Neural cell (in vitro differentiated cells): ENCODE measurements around the gene CCDC33. TPM values are rescaled to one million over a fixed set of nuclear protein-coding genes. Genes with fewer than 3 reads are reported as not detected.

Source experiments
- H2AFZ ChIP-seq: fragments of 200-600, 300-800 bp; sonication (generic), shearing (Covaris generic); 2 replicates; pipeline ENCODE4 v1.6.0; 2014; ENCODE audit warnings: low read depth, mild to moderate bottlenecking, antibody characterized with exemption, low read length, moderate library complexity
- H3F3A ChIP-seq: fragments of 200-600 bp; shearing (Covaris generic); 2 replicates; pipeline ENCODE4 v1.6.1; 2016; ENCODE audit warnings: mild to moderate bottlenecking, moderate library complexity, mixed read lengths, antibody characterized with exemption, low read length; ENCODE audit not compliant: insufficient read depth, poor library complexity, severe bottlenecking
- H3K27ac ChIP-seq: fragments of 200-600, 300-800 bp; sonication (generic), shearing (Covaris generic); 2 replicates; pipeline ENCODE4 v1.5.1; 2014; ENCODE audit warnings: mild to moderate bottlenecking, low read length, moderate library complexity
- H3K27me3 ChIP-seq: fragments of 300-800, 200-600 bp; sonication (generic), shearing (Covaris generic); 2 replicates; pipeline ENCODE4 v1.6.0; 2014; ENCODE audit warnings: mild to moderate bottlenecking, low read depth, low read length, moderate library complexity; ENCODE audit not compliant: insufficient read depth
- H3K36me3 ChIP-seq: fragments of 300-800, 200-600 bp; sonication (generic), shearing (Covaris generic); 2 replicates; pipeline ENCODE4 v1.5.1; 2014; ENCODE audit warnings: mild to moderate bottlenecking, antibody characterized with exemption, low read length, moderate library complexity; ENCODE audit not compliant: insufficient read depth
- H3K4me2 ChIP-seq: fragments of 300-800, 200-600 bp; sonication (generic), shearing (Covaris generic); 2 replicates; pipeline ENCODE4 v1.6.0; 2014; ENCODE audit warnings: mild to moderate bottlenecking, low read length
- H3K4me3 ChIP-seq: fragments of 300-800, 200-600 bp; sonication (generic), shearing (Covaris generic); 2 replicates; pipeline ENCODE4 v1.5.1; 2014; ENCODE audit warnings: mild to moderate bottlenecking, low read length, moderate library complexity
- H3K79me2 ChIP-seq: fragments of 200-600 bp; shearing (Covaris generic); replicated peaks from 2 replicates; pipeline ENCODE4 v1.6.0; 2014; ENCODE audit warnings: mild to moderate bottlenecking, low read length, moderate library complexity; ENCODE audit not compliant: insufficient read depth
- H3K9ac ChIP-seq: fragments of 300-800, 200-600 bp; sonication (generic), shearing (Covaris generic); 2 replicates; pipeline ENCODE4 v1.6.1; 2016; ENCODE audit warnings: mild to moderate bottlenecking, low read length, mixed read lengths
- H3K9me2 ChIP-seq: fragments of 200-600 bp; shearing (Covaris generic); 2 replicates; pipeline ENCODE4 v1.6.1; 2016; ENCODE audit warnings: mild to moderate bottlenecking, low read length, mixed read lengths; ENCODE audit not compliant: insufficient read depth
- H3K9me3 ChIP-seq: fragments of 200-600, 300-800 bp; sonication (generic), shearing (Covaris generic); 2 replicates; pipeline ENCODE4 v1.6.1; 2016; ENCODE audit warnings: mild to moderate bottlenecking, mixed run types, low read length, moderate library complexity, mixed read lengths
- H4K20me1 ChIP-seq: fragments of 200-600 bp; shearing (Covaris generic); 2 replicates; pipeline ENCODE4 v1.6.1; 2016; ENCODE audit warnings: mild to moderate bottlenecking, mixed run types; ENCODE audit not compliant: insufficient read depth
- EP300 ChIP-seq: fragments of 450-650 bp; conservative IDR thresholded peaks from 2 replicates; pipeline ENCODE4 v1.6.1; 2014; ENCODE audit warnings: antibody characterized with exemption, mild to moderate bottlenecking, moderate library complexity; ENCODE audit not compliant: poor library complexity, severe bottlenecking
- EZH2 ChIP-seq: fragments of 200-600, 300-800 bp; shearing (Covaris generic), sonication (generic); IDR thresholded peaks from 2 replicates; pipeline ENCODE4 v1.6.1; 2014; ENCODE audit warnings: antibody characterized with exemption, low read length, borderline replicate concordance, mild to moderate bottlenecking; ENCODE audit not compliant: insufficient read depth, poor library complexity, severe bottlenecking
- MXI1 ChIP-seq: fragments of 450-650 bp; conservative IDR thresholded peaks from 2 replicates; pipeline ENCODE4 v1.6.1; 2014; ENCODE audit warnings: antibody characterized with exemption, mild to moderate bottlenecking; ENCODE audit not compliant: poor library complexity, severe bottlenecking
- POLR2AphosphoS5 ChIP-seq: IDR thresholded peaks from 2 replicates; pipeline ENCODE4 v1.6.1; 2012
- RAD21 ChIP-seq: fragments of 450-650 bp; conservative IDR thresholded peaks from 2 replicates; pipeline ENCODE4 v1.6.1; 2014; ENCODE audit warnings: antibody characterized with exemption, mild to moderate bottlenecking, moderate library complexity
- REST ChIP-seq: IDR thresholded peaks from 2 replicates; pipeline ENCODE4 v1.6.1; 2012; ENCODE audit warnings: borderline replicate concordance
- SMC3 ChIP-seq: fragments of 450-650 bp; conservative IDR thresholded peaks from 2 replicates; pipeline ENCODE4 v1.6.1; 2014; ENCODE audit warnings: antibody characterized with exemption, mild to moderate bottlenecking, moderate library complexity; ENCODE audit not compliant: poor library complexity
- TAF1 ChIP-seq: IDR thresholded peaks from 2 replicates; pipeline ENCODE4 v1.6.1; 2012; ENCODE audit warnings: low read depth
- polyA plus RNA-seq: library from polyadenylated mRNA; depleted of rRNA; stranded (reverse); fragments of >200 nt; gene quantifications from 2 replicates; pipeline ENCODE4 v1.2.3, GENCODE V29; 2014
- TF ChIP-seq, protein P1 (sequence below): fragments of 450-650 bp; IDR thresholded peaks from 2 replicates; pipeline ENCODE4 v1.5.1; 2014; ENCODE audit warnings: antibody characterized with exemption, mild to moderate bottlenecking, moderate library complexity; ENCODE audit not compliant: poor library complexity, severe bottlenecking

Gene CCDC33
- polyA plus RNA-seq, 1 donor from 2014 or later: 1.4 TPM

GRCh38 chr15:74382004-74382816 lies 146.1 kb downstream of the CCDC33 start:
- Histone ChIP-seq H3F3A (no peaks in the 10 kb centered on the region), H3K27ac (no peak overlapping the region), H3K9me3 (no peaks in the 10 kb centered on the region), H3K27me3 (no peaks in the 10 kb centered on the region), H4K20me1 (no peaks in the 10 kb centered on the region), H3K4me2 (no peak overlapping the region), H3K79me2 (no peaks in the 10 kb centered on the region), H2AFZ (no peak overlapping the region), H3K36me3 (no peaks in the 10 kb centered on the region), H3K9ac (no peak overlapping the region), H3K9me2 (no peaks in the 10 kb centered on the region), H3K4me3 (no peak overlapping the region)
- TF ChIP-seq EP300: no peak
- TF ChIP-seq MXI1: no peak
- TF ChIP-seq, protein P1, sequence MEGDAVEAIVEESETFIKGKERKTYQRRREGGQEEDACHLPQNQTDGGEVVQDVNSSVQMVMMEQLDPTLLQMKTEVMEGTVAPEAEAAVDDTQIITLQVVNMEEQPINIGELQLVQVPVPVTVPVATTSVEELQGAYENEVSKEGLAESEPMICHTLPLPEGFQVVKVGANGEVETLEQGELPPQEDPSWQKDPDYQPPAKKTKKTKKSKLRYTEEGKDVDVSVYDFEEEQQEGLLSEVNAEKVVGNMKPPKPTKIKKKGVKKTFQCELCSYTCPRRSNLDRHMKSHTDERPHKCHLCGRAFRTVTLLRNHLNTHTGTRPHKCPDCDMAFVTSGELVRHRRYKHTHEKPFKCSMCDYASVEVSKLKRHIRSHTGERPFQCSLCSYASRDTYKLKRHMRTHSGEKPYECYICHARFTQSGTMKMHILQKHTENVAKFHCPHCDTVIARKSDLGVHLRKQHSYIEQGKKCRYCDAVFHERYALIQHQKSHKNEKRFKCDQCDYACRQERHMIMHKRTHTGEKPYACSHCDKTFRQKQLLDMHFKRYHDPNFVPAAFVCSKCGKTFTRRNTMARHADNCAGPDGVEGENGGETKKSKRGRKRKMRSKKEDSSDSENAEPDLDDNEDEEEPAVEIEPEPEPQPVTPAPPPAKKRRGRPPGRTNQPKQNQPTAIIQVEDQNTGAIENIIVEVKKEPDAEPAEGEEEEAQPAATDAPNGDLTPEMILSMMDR: peak; percentile 72
- no peak for TF ChIP-seq EZH2
- no peak for TF ChIP-seq REST
- peak; percentile 71 for TF ChIP-seq RAD21
- TF ChIP-seq SMC3: peak; percentile 66
- TF ChIP-seq POLR2AphosphoS5: no peak
- no peak for TF ChIP-seq TAF1

DNA sequence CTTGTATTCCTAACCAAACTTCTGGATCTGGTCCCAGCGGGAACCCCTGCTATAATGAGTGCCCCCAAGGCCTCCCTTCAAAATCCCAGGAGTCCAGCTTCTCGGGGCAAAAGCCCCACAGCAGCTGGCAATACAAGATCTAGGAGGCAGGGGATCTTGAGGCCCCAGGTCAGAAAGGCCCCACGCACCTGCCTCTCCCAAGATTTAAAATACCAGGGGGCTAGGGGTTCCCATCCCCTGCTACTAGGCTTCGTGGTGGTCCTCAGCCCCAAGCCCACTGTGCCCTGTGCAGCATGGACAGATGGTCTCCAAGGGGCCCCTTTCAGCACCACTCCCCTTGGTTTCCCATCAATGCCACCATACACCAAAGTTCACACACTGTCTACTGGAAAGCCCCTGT lies 147.2 kb downstream of the CCDC33 start:
- Histone ChIP-seq H2AFZ (no peak overlapping the region), H3K4me3 (no peak overlapping the region), H3K4me2 (no peak overlapping the region), H3K9me2 (no peaks in the 10 kb centered on the region), H3K9me3 (no peaks in the 10 kb centered on the region), H3F3A (no peaks in the 10 kb centered on the region), H3K27ac (no peak overlapping the region), H3K27me3 (no peaks in the 10 kb centered on the region), H3K79me2 (no peaks in the 10 kb centered on the region), H3K9ac (no peak overlapping the region), H3K36me3 (no peaks in the 10 kb centered on the region), H4K20me1 (no peaks in the 10 kb centered on the region)
- TF ChIP-seq EZH2: no peak
